Measurements from ENCODE around the gene PLK1. TPM values are rescaled to one million over a fixed set of nuclear protein-coding genes. Genes with fewer than 3 reads are reported as not detected.
A peak's percentile ranks its signal among the peaks of the same experiment; 100 is the strongest.

The PLK1 gene
- total and polyA plus RNA-seq, 3 donors from 2014 or later, result 26.3 to 94.7 (median 44.5) TPM

GRCh38 chr16:23692190-23692837 lies 13.6 kb downstream of the PLK1 start:
- 92 to 95% methylated on average over 5 to 6 of the region's 6 CpGs for WGBS, 2 donors
- Histone ChIP-seq H3K4me1 (no peaks in the 10 kb centered on the region), H3K9me3 (no peaks in the 10 kb centered on the region), H3K36me3 (ENCODE audit: low read depth, missing control alignments) (no peaks in the 10 kb centered on the region), H3K27me3 (no peaks in the 10 kb centered on the region), H3K4me3 (no peak overlapping the region), H3K27ac (no peak overlapping the region)
- TF ChIP-seq CTCF (IDR thresholded peaks at IDR 0.05), result no peak
- TF ChIP-seq POLR2A (IDR thresholded peaks at IDR 0.05), result no peak
- intact Hi-C loops (cut with DNase I; ENCODE audit: low total_unique reads), result no loop called here
- DNase-seq, result no peak

- DNase-seq, result no peak
- intact Hi-C loops (cut with DNase I; ENCODE audit: low total_unique reads), result no loop called here
- no peaks in the 10 kb centered on the region for H3K36me3 ChIP-seq (ENCODE audit: low read depth, missing control alignments)
- no peaks in the 10 kb centered on the region for H3K4me1 ChIP-seq
- WGBS, 2 donors, result 93 to 95% methylated on average over 4 of the region's 4 CpGs
- no peak for TF ChIP-seq POLR2A (IDR thresholded peaks at IDR 0.05)
- TF ChIP-seq CTCF (IDR thresholded peaks at IDR 0.05), result no peak
- H3K9me3 ChIP-seq, result no peaks in the 10 kb centered on the region
- no peak overlapping the region for H3K27ac ChIP-seq
- H3K27me3 ChIP-seq, result no peaks in the 10 kb centered on the region
- H3K4me3 ChIP-seq, result no peak overlapping the region
Measured at GRCh38 chr16:23694265-23694643, 15.6 kb downstream of the PLK1 start.

- DNase-seq, result peak; percentile 39
- no peak for TF ChIP-seq CTCF (IDR thresholded peaks at IDR 0.05)
- TF ChIP-seq POLR2A (IDR thresholded peaks at IDR 0.05), result no peak
- 7 to 15% methylated on average over 10 to 25 of the region's 32 CpGs for whole genome bisulfite sequencing, 2 donors
- no peak overlapping the region for H3K4me3 ChIP-seq
- no peaks in the 10 kb centered on the region for H3K27me3 ChIP-seq
- H3K9me3 ChIP-seq, result no peaks in the 10 kb centered on the region
- no peaks in the 10 kb centered on the region for H3K4me1 ChIP-seq
- intact Hi-C loops (cut with DNase I; ENCODE audit: low total_unique reads), result no loop called here
- H3K27ac ChIP-seq, result no peak overlapping the region
- H3K36me3 ChIP-seq (ENCODE audit: low read depth, missing control alignments), result no peaks in the 10 kb centered on the region
Measured at GRCh38 chr16:23694644-23695373, 16.1 kb downstream of the PLK1 start.

GRCh38 chr16:23695756-23696155 lies 17.1 kb downstream of the PLK1 start:
- Histone ChIP-seq H3K4me3 (no peak overlapping the region), H3K27me3 (no peaks in the 10 kb centered on the region), H3K36me3 (ENCODE audit: low read depth, missing control alignments) (no peaks in the 10 kb centered on the region), H3K9me3 (no peaks in the 10 kb centered on the region), H3K4me1 (no peaks in the 10 kb centered on the region), H3K27ac (no peak overlapping the region)
- no peak for DNase-seq
- WGBS, 2 donors, result 70 to 79% methylated on average over 11 of the region's 11 CpGs
- TF ChIP-seq CTCF (IDR thresholded peaks at IDR 0.05) (no peak), POLR2A (IDR thresholded peaks at IDR 0.05) (no peak)
- intact Hi-C loops (cut with DNase I; ENCODE audit: low total_unique reads), result no loop called here

Measured in testis (tissue), 3 donors.